OCI-LY1 (cell line): ENCODE results near the gene XPO4.
A peak's percentile ranks its signal among the peaks of the same experiment; 100 is the strongest.

ENCODE experiments used
- H2AFZ ChIP-seq: fragments of 200-600 bp; sonication (generic), shearing (Covaris generic); 2 replicates; pipeline ENCODE4 v1.6.0; 2014; ENCODE audit warnings: antibody characterized with exemption, mild to moderate bottlenecking, low read length
- H3F3A ChIP-seq: fragments of 200-600 bp; sonication (generic), shearing (Covaris generic); 2 replicates; pipeline ENCODE4 v1.6.0; 2014; ENCODE audit warnings: mild to moderate bottlenecking, antibody characterized with exemption, low read length, moderate library complexity; ENCODE audit not compliant: insufficient read depth
- H3K27ac ChIP-seq: fragments of 200-600 bp; sonication (generic); 2 replicates; pipeline ENCODE4 v1.5.1; 2014; ENCODE audit warnings: low read length, mixed run types, mild to moderate bottlenecking, low read depth; ENCODE audit not compliant: poor library complexity, severe bottlenecking
- H3K27me3 ChIP-seq: fragments of 200-600 bp; sonication (generic); 2 replicates; pipeline ENCODE4 v1.6.0; 2014; ENCODE audit warnings: antibody characterized with exemption, mild to moderate bottlenecking, low read length, moderate library complexity; ENCODE audit not compliant: insufficient read depth
- H3K36me3 ChIP-seq: fragments of 200-600 bp; sonication (generic); 2 replicates; pipeline ENCODE4 v1.6.1; 2014; ENCODE audit warnings: mild to moderate bottlenecking, antibody characterized with exemption, low read length, moderate library complexity, mixed read lengths; ENCODE audit not compliant: insufficient read depth
- H3K4me1 ChIP-seq: fragments of 200-600 bp; sonication (generic); 2 replicates; pipeline ENCODE4 v1.5.1; 2014; ENCODE audit warnings: mild to moderate bottlenecking, low read length, moderate library complexity; ENCODE audit not compliant: insufficient read depth, severe bottlenecking
- H3K4me2 ChIP-seq: fragments of 200-600 bp; sonication (generic), shearing (Covaris generic); 2 replicates; pipeline ENCODE4 v1.6.1; 2014; ENCODE audit warnings: low read length
- H3K4me3 ChIP-seq: fragments of 200-600 bp; sonication (generic); 2 replicates; pipeline ENCODE4 v1.5.1; 2014; ENCODE audit warnings: low read length, low read depth, mild to moderate bottlenecking, mixed read lengths; ENCODE audit not compliant: poor library complexity, severe bottlenecking
- H3K79me2 ChIP-seq: fragments of 200-600 bp; shearing (Covaris generic); 2 replicates; pipeline ENCODE4 v1.6.1; 2016; ENCODE audit warnings: mixed run types, low read length, mixed read lengths; ENCODE audit not compliant: insufficient read depth
- H3K9ac ChIP-seq: fragments of 200-600 bp; sonication (generic), shearing (Covaris generic); 2 replicates; pipeline ENCODE4 v1.6.1; 2014; ENCODE audit warnings: mild to moderate bottlenecking, low read length, mixed read lengths
- H3K9me2 ChIP-seq: fragments of 200-600 bp; sonication (generic), shearing (Covaris generic); 2 replicates; pipeline ENCODE4 v1.6.1; 2014; ENCODE audit warnings: low read depth, mild to moderate bottlenecking, low read length, mixed read lengths
- H3K9me3 ChIP-seq: fragments of 200-600 bp; shearing (Covaris generic); 2 replicates; pipeline ENCODE4 v1.6.1; 2014; ENCODE audit warnings: low read length, mixed read lengths
- H4K20me1 ChIP-seq: fragments of 200-600 bp; sonication (generic), shearing (Covaris generic); 2 replicates; pipeline ENCODE4 v1.6.0; 2016; ENCODE audit warnings: mild to moderate bottlenecking, low read length; ENCODE audit not compliant: insufficient read depth
- CTCF ChIP-seq: fragments of 200-600 bp; sonication (generic), shearing (Covaris generic); IDR thresholded peaks from 2 replicates; pipeline ENCODE4 v1.5.1; 2017; ENCODE audit warnings: mild to moderate bottlenecking, antibody characterized with exemption, low read length, moderate library complexity, mixed read lengths
- EZH2 ChIP-seq: fragments of 200-600 bp; sonication (generic), shearing (Covaris generic); IDR thresholded peaks from 2 replicates; pipeline ENCODE4 v1.8.0; 2017; ENCODE audit warnings: borderline replicate concordance, mixed run types, mild to moderate bottlenecking, antibody characterized with exemption, low read length, moderate library complexity, mixed read lengths

The XPO4 gene

GRCh38 chr13:20831254-20831653 lies 71.3 kb downstream of the XPO4 start:
- H3K4me1 ChIP-seq = peaks cover 22% of the 10 kb centered on the region
- no peaks in the 10 kb centered on the region for H3K9me2 ChIP-seq
- no peaks in the 10 kb centered on the region for H3K27me3 ChIP-seq
- no peak overlapping the region for H3K4me2 ChIP-seq
- no peaks in the 10 kb centered on the region for H4K20me1 ChIP-seq
- H3F3A ChIP-seq = 0 out of 2 replicates have a peak, but pooled peaks cover 6% of the 10 kb centered on the region
- no peak overlapping the region for H3K4me3 ChIP-seq
- no peaks in the 10 kb centered on the region for H3K9me3 ChIP-seq
- no peak overlapping the region for H3K27ac ChIP-seq
- H3K36me3 ChIP-seq = peaks cover 17% of the 10 kb centered on the region; the same call in 1 of the 2 replicates
- no peak overlapping the region for H3K9ac ChIP-seq
- H2AFZ ChIP-seq = no peak overlapping the region
- TF ChIP-seq EZH2 = no peak
- TF ChIP-seq CTCF = no peak
- H3K79me2 ChIP-seq = no peaks in the 10 kb centered on the region

GRCh38 chr13:20828539-20829364 lies 73.8 kb downstream of the XPO4 start:
- H3K27ac ChIP-seq = no peak overlapping the region
- no peaks in the 10 kb centered on the region for H3K79me2 ChIP-seq
- H3K9me3 ChIP-seq = no peaks in the 10 kb centered on the region
- TF ChIP-seq CTCF (peak; percentile 77), EZH2 (no peak)
- no peaks in the 10 kb centered on the region for H3K9me2 ChIP-seq
- no peaks in the 10 kb centered on the region for H3K27me3 ChIP-seq
- H3K36me3 ChIP-seq = peaks cover 9% of the 10 kb centered on the region; the same call in 1 of the 2 replicates
- peak overlapping the region; percentile 46; the same call in 1 of the 2 replicates for H3K4me2 ChIP-seq
- no peak overlapping the region for H2AFZ ChIP-seq
- no peak overlapping the region for H3K4me3 ChIP-seq
- 0 out of 2 replicates have a peak, but pooled peaks cover 6% of the 10 kb centered on the region for H3F3A ChIP-seq
- H4K20me1 ChIP-seq = no peaks in the 10 kb centered on the region
- H3K4me1 ChIP-seq = peaks cover 36% of the 10 kb centered on the region
- H3K9ac ChIP-seq = no peak overlapping the region

- TF ChIP-seq EZH2 = no peak
- no peak for TF ChIP-seq CTCF
- H2AFZ ChIP-seq = no peak overlapping the region
- peaks cover 6% of the 10 kb centered on the region; the same call in 1 of the 2 replicates for H3K36me3 ChIP-seq
- no peaks in the 10 kb centered on the region for H3K79me2 ChIP-seq
- no peak overlapping the region for H3K4me3 ChIP-seq
- no peak overlapping the region for H3K4me2 ChIP-seq
- peaks cover 36% of the 10 kb centered on the region for H3K4me1 ChIP-seq
- H3K9me2 ChIP-seq = no peaks in the 10 kb centered on the region
- no peaks in the 10 kb centered on the region for H4K20me1 ChIP-seq
- H3K27me3 ChIP-seq = no peaks in the 10 kb centered on the region
- H3K9ac ChIP-seq = no peak overlapping the region
- H3K9me3 ChIP-seq = no peaks in the 10 kb centered on the region
- no peak overlapping the region for H3K27ac ChIP-seq
- 0 out of 2 replicates have a peak, but pooled peaks cover 6% of the 10 kb centered on the region for H3F3A ChIP-seq
Measured at GRCh38 chr13:20826843-20827560, 75.5 kb downstream of the XPO4 start.
